ENCODE measurements around the gene PPP2R3A.

The PPP2R3A gene

GRCh38 chr3:135975053-135975452 is 9.5 kb downstream of the PPP2R3A start:
- no peak for DNase-seq

GRCh38 chr3:135975536-135975935 is 10.0 kb downstream of the PPP2R3A start:
- DNase-seq: no peak

DNA sequence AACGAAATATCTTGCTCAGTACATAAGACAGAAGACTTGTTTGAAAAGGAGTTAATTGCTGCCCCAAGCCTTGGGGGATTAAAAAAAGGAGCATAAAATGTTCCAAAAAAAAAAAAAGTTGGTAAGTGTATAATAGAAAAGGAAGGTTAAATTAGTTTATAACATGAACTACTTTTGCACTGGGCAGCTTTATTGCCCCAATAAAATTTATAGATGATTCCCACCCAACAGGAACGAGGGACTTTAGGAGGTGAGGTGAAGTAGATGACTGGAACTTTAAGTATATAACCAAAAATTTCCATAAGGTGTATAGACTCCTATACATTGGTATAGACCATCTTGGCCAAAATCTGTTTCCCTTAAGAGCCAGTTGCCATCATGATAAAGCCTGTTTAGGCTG is 14.8 kb downstream of the PPP2R3A start:
- DNase-seq: no peak

DNA sequence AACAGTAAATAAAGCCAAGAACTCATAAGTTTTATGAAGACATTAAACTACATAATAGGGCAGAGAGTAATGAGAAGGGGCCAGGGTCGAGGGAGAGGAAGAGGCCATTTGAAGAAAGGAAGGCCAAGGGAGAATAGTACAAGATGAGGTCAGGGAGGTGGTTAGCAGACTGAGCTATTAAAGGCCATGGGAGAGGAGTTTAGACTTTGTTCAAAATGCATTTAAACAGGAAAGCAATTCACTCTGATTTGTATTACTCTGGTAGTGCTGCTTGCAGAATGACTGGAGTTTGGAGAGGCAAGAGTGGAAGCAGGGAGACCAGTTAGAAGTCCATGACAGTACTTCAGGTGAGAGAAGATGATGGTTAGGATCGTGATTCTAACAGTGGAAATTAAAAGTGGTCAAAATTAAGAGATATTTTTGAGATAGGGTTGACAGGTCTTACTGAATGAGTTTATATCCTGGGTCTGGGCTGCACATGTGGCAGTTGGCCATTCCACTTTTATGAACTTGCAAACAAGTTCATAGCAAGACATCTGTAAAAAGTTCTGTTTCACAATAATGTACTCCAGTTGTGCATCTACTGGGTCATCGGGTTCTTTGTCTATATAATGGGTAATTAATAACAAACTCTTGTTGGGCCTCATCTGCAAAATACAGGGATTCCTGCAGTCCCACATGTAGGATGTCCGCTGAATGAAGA is 16.3 kb downstream of the PPP2R3A start:
- no peak for DNase-seq

DNA sequence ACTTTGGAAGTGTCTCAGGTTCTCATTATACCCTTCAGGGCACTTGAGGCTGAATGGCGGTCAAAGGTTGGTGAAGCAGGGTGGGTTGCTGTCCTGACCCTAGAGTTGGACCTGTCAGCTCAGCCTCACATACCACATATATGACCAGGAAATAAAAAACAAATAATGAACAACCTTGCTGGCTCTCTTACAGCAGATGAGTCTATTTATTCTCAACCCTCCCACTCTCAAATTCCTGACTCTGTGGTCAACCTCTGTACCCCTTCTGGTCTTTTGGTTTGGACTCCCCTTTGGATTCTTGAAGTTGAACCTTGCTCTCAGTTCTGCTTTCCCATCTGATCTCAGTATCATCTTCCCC is 16.9 kb downstream of the PPP2R3A start:
- no peak for DNase-seq

DNA sequence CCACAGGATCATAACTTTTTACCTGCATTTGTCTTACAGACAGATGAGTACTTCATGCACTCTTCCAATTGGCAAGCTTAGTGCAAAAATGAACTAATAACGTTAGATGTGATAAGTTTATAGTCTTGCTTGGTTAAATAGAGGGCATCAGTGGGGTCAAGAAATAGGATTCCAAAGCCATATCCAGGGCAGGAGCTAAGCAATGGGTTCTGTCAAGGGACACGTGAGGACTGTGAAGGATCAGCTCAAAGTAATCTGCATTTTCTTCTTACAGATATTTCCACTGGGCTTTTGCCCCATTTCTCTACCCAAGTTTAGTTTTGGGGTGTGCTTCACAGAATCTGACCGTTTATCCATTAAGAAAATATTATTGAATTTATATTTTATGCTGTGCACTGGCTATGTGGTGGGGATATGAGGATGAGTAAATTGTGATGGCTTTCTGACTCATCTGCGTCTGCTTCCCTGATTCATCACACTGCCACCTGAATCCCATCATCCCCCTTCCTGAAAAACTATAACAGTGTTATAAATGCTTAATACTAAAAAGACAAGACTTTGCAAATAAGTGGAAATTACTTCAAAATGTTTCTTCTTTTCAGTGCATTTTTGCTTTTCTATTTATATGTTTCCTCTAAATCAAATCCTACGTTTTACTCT is 17.5 kb downstream of the PPP2R3A start:
- no peak for DNase-seq

DNA sequence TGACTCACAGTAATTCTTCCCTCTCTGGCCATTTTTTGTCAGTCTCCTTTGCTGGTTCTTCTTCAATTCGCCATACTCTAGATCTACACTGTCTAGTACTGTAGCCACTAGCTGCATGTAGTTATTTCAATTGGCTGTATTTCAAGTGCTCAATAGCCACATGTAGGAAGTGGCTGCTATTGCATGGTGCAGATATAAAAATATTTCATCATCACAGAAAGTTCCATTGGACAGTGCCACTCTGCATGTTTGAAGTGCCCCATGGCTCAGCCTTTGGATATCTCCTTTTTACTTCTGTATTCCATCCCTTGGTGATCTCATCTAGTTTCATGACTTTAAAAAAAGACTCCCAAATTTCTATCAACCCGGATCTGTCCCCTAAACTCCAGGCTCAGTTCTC is 22.1 kb downstream of the PPP2R3A start:
- no peak for DNase-seq

- DNase-seq: no peak
Measured at GRCh38 chr3:135989242-135989641, 23.7 kb downstream of the PPP2R3A start.

DNA sequence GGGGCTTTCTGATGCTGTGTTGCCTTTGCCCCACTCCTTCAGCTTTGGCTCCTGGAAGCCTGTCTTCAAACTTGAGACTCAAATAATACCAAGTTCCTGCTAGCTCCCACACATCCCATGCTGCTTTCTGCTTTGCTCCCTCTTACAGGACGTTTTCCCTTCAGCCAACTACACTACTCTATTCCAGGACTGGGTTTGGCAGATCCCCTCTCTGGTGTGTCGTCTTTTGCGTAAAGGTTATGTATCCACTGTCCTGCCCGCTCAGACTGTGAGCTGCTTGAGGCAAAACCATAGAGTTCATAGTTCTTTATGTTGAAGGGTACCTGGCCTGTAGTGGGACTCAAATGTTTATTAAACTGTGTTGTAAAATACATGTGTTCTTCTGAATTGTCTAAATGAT is 25.4 kb downstream of the PPP2R3A start:
- DNase-seq: no peak

- no peak for DNase-seq
Measured at GRCh38 chr3:135991621-135992020, 26.1 kb downstream of the PPP2R3A start.

DNA sequence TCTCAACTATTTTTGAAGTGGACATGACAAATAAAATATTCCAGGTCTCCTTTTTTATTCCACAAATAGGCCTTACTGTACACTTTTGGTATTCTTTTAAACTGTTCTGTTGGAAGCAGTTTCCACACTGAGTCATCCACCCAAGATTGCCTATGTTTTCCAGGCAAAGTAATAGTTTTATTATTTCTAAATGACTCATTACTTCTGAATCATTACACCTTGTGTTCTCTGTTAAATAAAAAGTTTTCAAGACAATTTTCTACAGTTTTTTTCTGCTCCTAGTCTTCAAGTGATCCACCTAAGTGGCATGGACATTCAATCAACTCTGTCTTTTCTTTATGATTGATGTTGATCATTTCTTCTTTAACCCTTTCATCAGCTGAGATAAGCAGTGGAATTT is 26.5 kb downstream of the PPP2R3A start:
- DNase-seq: no peak

GRCh38 chr3:135994708-135995337 is 29.3 kb downstream of the PPP2R3A start:
- DNase-seq: no peak

GRCh38 chr3:135995766-135996165 is 30.2 kb downstream of the PPP2R3A start:
- no peak for DNase-seq

GRCh38 chr3:135997554-135998320 is 32.2 kb downstream of the PPP2R3A start:
- no peak for DNase-seq

DNA sequence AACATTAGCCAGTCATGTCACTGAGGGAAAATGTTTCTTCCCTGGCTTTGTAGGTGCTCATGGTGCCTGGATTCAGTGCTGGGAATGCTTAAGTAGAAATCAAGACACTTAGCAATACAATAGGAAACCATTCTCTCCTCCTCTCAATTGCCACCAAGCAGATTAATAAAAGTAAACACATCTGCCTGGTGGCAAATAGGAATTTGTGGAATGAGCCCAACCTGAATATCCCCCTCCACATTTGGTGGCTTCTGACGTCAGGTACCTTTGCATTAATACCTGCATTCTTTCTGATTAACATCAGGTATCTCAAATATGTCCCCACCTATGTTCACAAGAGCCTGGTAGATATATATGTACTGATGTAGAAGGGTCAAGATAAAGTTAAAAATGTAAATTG is 42.7 kb downstream of the PPP2R3A start:
- DNase-seq: no peak

GRCh38 chr3:136008732-136009470 is 43.4 kb downstream of the PPP2R3A start:
- no peak for DNase-seq

GRCh38 chr3:136018876-136019275 is 53.3 kb downstream of the PPP2R3A start:
- DNase-seq: no peak

DNA sequence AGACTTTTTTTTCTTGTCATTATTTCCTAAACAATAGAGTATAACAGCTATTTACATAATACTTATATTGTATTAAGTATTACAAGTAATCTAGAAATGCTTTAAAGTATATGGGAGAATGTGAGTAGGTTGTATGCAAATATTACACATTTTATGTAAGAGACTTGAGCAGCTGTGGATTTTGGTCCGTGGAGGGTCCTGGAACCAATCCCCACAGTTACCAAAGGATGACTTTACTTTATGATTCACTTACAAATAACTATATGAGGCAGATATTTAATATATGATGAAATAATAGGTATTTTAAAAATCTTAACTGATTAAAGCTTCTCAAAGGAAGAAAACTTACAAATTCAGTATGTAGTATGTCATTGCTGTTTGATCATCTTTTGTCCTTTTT is 56.3 kb downstream of the PPP2R3A start:
- no peak for DNase-seq

DNA sequence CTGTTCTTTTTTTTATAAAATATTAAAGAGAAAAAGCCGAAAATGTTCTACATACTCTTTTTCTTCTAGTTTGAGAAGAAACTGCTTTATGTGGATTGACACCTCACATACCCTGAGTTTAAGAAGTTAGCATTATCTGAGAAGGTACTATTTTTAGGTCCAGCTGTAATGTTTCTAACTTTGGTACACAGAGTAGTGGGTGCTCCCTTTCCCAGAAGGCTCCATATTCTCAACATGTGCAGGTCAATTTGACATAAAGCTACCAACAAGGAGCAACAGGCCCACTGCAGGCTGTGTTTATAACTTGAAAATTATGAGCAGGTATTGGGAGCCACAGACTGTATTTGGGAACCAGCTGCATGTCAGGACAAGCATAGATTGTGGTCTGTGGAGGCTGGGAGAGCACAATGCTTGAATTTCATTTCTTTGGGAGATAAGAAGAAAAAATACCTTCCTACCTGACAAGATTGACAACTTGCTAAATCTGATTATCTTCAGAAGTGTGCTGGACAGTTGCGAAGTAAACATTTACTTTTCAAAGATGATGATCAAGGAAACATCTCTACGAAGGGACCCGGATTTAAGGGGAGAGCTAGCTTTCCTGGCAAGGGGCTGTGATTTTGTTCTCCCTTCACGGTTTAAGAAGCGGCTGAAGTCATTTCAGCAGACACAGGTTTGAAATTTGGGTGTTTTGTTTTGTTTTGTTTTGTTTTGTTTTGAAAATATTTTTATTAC is 57.2 kb downstream of the PPP2R3A start:
- no peak for DNase-seq

GRCh38 chr3:136023264-136023978 is 57.9 kb downstream of the PPP2R3A start:
- DNase-seq: no peak

GRCh38 chr3:136036306-136036705 is 70.8 kb downstream of the PPP2R3A start:
- no peak for DNase-seq

DNA sequence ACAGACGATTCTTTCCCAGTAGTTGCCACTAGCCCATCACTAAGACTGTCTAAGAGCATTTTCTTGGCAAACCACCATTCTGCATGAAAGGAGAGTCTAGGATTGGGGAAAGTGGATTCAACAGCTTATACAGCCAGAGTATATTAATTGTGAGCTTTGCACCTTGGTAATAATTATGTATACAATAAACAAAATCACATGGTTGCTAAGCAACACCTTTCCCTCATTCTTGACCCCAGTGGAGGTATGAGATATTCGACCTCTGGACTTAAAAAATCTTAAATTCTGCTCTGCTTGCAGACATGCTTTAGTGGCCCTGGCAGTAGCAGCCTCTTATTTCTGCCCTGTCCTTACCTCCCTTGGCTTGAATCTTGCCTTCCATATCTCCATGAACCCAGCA is 73.1 kb downstream of the PPP2R3A start:
- DNase-seq: no peak

All from activated CD4-positive, alpha-beta T cell treated with anti-CD3 and anti-CD28 coated beads, Interleukin-2, amount 50 U/mL, for 16 hours (primary cell).